H9 (cell line): ENCODE results near the gene MAP3K12. TPM values are rescaled to one million over a fixed set of nuclear protein-coding genes. Genes with fewer than 3 reads are reported as not detected.

Source experiments
- DNase-seq: peaks from one replicate; pipeline ENCODE4 v3.0.0-alpha.2; 2017
- H2AFZ ChIP-seq: one replicate; pipeline ENCODE4 v1.6.1; 2013; ENCODE audit warnings: mild to moderate bottlenecking, low read length, control low read depth, moderate library complexity
- H2AK5ac ChIP-seq: 2 replicates; pipeline ENCODE4 v1.6.1; 2013; ENCODE audit warnings: low read length, control low read depth, mixed read lengths; ENCODE audit not compliant: insufficient read length
- H2BK120ac ChIP-seq: one replicate; pipeline ENCODE4 v1.6.1; 2013; ENCODE audit warnings: low read depth, mild to moderate bottlenecking, low read length, control low read depth, inconsistent platforms; ENCODE audit not compliant: poor library complexity, severe bottlenecking
- H2BK12ac ChIP-seq: 2 replicates; pipeline ENCODE4 v1.6.1; 2013; ENCODE audit warnings: low read length, control low read depth, mixed read lengths, low read depth; ENCODE audit not compliant: insufficient read length
- H2BK15ac ChIP-seq: 2 replicates; pipeline ENCODE4 v1.6.1; 2013; ENCODE audit warnings: low read depth, low read length, control low read depth
- H2BK20ac ChIP-seq: one replicate; pipeline ENCODE4 v1.6.1; 2013; ENCODE audit warnings: low read depth, mild to moderate bottlenecking, low read length, control low read depth, inconsistent platforms; ENCODE audit not compliant: poor library complexity, severe bottlenecking
- H2BK5ac ChIP-seq: 2 replicates; pipeline ENCODE4 v1.6.1; 2013; ENCODE audit warnings: low read length, control low read depth, mixed read lengths; ENCODE audit not compliant: insufficient read length
- H3K14ac ChIP-seq: 2 replicates; pipeline ENCODE4 v1.6.1; 2013; ENCODE audit warnings: low read length, control low read depth; ENCODE audit not compliant: insufficient read depth
- H3K18ac ChIP-seq: 2 replicates; pipeline ENCODE4 v1.6.1; 2013; ENCODE audit warnings: low read depth, mild to moderate bottlenecking, mixed read lengths, low read length, control low read depth; ENCODE audit not compliant: insufficient read length
- H3K23ac ChIP-seq: 2 replicates; pipeline ENCODE4 v1.6.1; 2013; ENCODE audit warnings: low read length, control low read depth, mixed read lengths, low read depth; ENCODE audit not compliant: insufficient read length
- H3K23me2 ChIP-seq: 2 replicates; pipeline ENCODE4 v1.6.1; 2013; ENCODE audit warnings: low read depth, mild to moderate bottlenecking, mixed read lengths, low read length, control low read depth; ENCODE audit not compliant: insufficient read length, poor library complexity, severe bottlenecking
- H3K27ac ChIP-seq: 2 replicates; pipeline ENCODE4 v1.5.1; 2013; ENCODE audit warnings: low read length, control low read depth, mixed read lengths, low read depth; ENCODE audit not compliant: insufficient read length
- H3K27me3 ChIP-seq: 2 replicates; pipeline ENCODE4 v1.6.1; 2013; ENCODE audit warnings: low read length, control low read depth, inconsistent platforms; ENCODE audit not compliant: insufficient read depth
- H3K4ac ChIP-seq: 2 replicates; pipeline ENCODE4 v1.6.1; 2013; ENCODE audit warnings: low read depth, mild to moderate bottlenecking, control low read depth, inconsistent platforms, low read length, moderate library complexity
- H3K4me1 ChIP-seq: 2 replicates; pipeline ENCODE4 v1.6.1; 2013; ENCODE audit warnings: low read length, control low read depth, inconsistent platforms; ENCODE audit not compliant: insufficient read depth
- H3K4me2 ChIP-seq: 2 replicates; pipeline ENCODE4 v1.6.1; 2013; ENCODE audit warnings: low read length, control low read depth, mixed read lengths; ENCODE audit not compliant: insufficient read length, insufficient read depth
- H3K56ac ChIP-seq: 2 replicates; pipeline ENCODE4 v1.6.1; 2013; ENCODE audit warnings: low read depth, mild to moderate bottlenecking, mixed read lengths, low read length, control low read depth; ENCODE audit not compliant: insufficient read length
- H3K79me1 ChIP-seq: 2 replicates; pipeline ENCODE4 v1.6.1; 2013; ENCODE audit warnings: low read depth, mild to moderate bottlenecking, moderate library complexity, low read length, control low read depth, inconsistent platforms; ENCODE audit not compliant: insufficient read depth, poor library complexity, severe bottlenecking
- H3K79me2 ChIP-seq: 2 replicates; pipeline ENCODE4 v1.6.1; 2013; ENCODE audit warnings: low read length, control low read depth, inconsistent platforms; ENCODE audit not compliant: insufficient read depth
- H3K9ac ChIP-seq: 2 replicates; pipeline ENCODE4 v1.6.1; 2013; ENCODE audit warnings: low read length, control low read depth, mixed read lengths; ENCODE audit not compliant: insufficient read length; ENCODE audit errors: extremely low read depth
- H3K9me3 ChIP-seq: one replicate; pipeline ENCODE4 v1.6.1; 2013; ENCODE audit warnings: low read depth, low read length, inconsistent platforms; ENCODE audit not compliant: control insufficient read depth
- H3T11ph ChIP-seq: one replicate; pipeline ENCODE4 v1.6.1; 2013; ENCODE audit warnings: mild to moderate bottlenecking, low read length, control low read depth, inconsistent platforms
- H4K20me1 ChIP-seq: one replicate; pipeline ENCODE4 v1.6.1; 2013; ENCODE audit not compliant: control insufficient read depth, insufficient read length, insufficient read depth
- H4K5ac ChIP-seq: 2 replicates; pipeline ENCODE4 v1.6.1; 2013; ENCODE audit warnings: low read depth, mild to moderate bottlenecking, mixed read lengths, low read length, control low read depth; ENCODE audit not compliant: insufficient read length
- H4K8ac ChIP-seq: replicated peaks from 2 replicates; pipeline ENCODE4 v1.6.1; 2013; ENCODE audit warnings: low read length, control low read depth, mixed read lengths, low read depth; ENCODE audit not compliant: insufficient read length
- H4K91ac ChIP-seq: 2 replicates; pipeline ENCODE4 v1.6.1; 2013; ENCODE audit warnings: low read depth, mild to moderate bottlenecking, moderate library complexity, mixed read lengths, low read length, control low read depth; ENCODE audit not compliant: insufficient read length
- H3K27ac Mint-ChIP-seq, 3 experiments: 2 replicates in 2 of 3; 3 replicates in 1 of 3; pipeline ENCODE4 v1.8.0; 2020 to 2021; ENCODE audit warnings: mixed read lengths in 3 of 3, mild to moderate bottlenecking in 1 of 3, moderate library complexity in 1 of 3
- H3K27me3 Mint-ChIP-seq: 2 replicates; pipeline ENCODE4 v1.8.0; 2021; ENCODE audit warnings: low read depth, mild to moderate bottlenecking, moderate library complexity, mixed read lengths
- H3K36me3 Mint-ChIP-seq, 3 experiments: 2 replicates in 2 of 3; 3 replicates in 1 of 3; pipeline ENCODE4 v1.8.0; 2020 to 2021; ENCODE audit warnings: low read depth in 3 of 3, mixed read lengths in 3 of 3; ENCODE audit not compliant: insufficient read depth in 1 of 3
- H3K4me1 Mint-ChIP-seq, 2 experiments: 2 replicates each; pipeline ENCODE4 v1.8.0; 2020; ENCODE audit warnings: mixed read lengths in 2 of 2
- H3K4me3 Mint-ChIP-seq, 2 experiments: 2 replicates in 1 of 2; 3 replicates in 1 of 2; pipeline ENCODE4 v1.8.0; 2020 to 2021; ENCODE audit warnings: mild to moderate bottlenecking in 2 of 2, mixed read lengths in 2 of 2, moderate library complexity in 1 of 2
- H3K9me3 Mint-ChIP-seq, 2 experiments: 2 replicates in 1 of 2; 3 replicates in 1 of 2; pipeline ENCODE4 v1.8.0; 2020; ENCODE audit warnings: mild to moderate bottlenecking in 2 of 2, mixed read lengths in 2 of 2, moderate library complexity in 1 of 2
- CTCF ChIP-seq: fragments of 200-600 bp; sonication (generic); conservative IDR thresholded peaks from 3 replicates; pipeline ENCODE4 v1.8.0; 2021; ENCODE audit warnings: antibody characterized with exemption, mild to moderate bottlenecking
- whole genome bisulfite sequencing: extraction: QIAGEN DNeasy Blood & Tissue Kit; methylation state at CpG from one replicate; pipeline ENCODE4 v1.1.7; 2013; ENCODE audit warnings: missing lambda C conversion rate, low lambda C conversion rate, mixed read lengths; ENCODE audit not compliant: insufficient read length; ENCODE audit errors: extremely low coverage; 5-methylcytosine and 5-hydroxymethylcytosine counted together
- total RNA-seq: library from RNA; stranded (reverse); gene quantifications from 2 replicates; pipeline ENCODE4 v1.2.1, GENCODE V29; 2021

Gene MAP3K12
- total RNA-seq, 1 experiment from 2014 or later = 22.3 TPM

- WGBS = no CpG with 5 or more reads among the region's 4 CpGs
- Mint-ChIP-seq H3K4me3 (peak overlapping the region; percentile 36 to 47; a peak in 4 of 5 replicates), H3K27ac (peak overlapping the region in 2 of 3 experiments; percentile 70 to 82; a peak in 3 of 7 replicates)
These were observed 55.3 kb downstream of the MAP3K12 start for GRCh38 chr12:53443955-53444354.

More at GRCh38 chr12:53443955-53444354, 55.3 kb downstream of the MAP3K12 start:
- TF ChIP-seq CTCF = no peak
- Histone ChIP-seq H3K4ac (no peak overlapping the region), H3K27ac (no peak overlapping the region), H2AFZ (no peak overlapping the region), H4K20me1 (no peaks in the 10 kb centered on the region), H2BK120ac (no peak overlapping the region), H4K5ac (no peak overlapping the region), H2AK5ac (no peak overlapping the region), H3K79me2 (peaks cover 4% of the 10 kb centered on the region; the same call in 1 of the 2 replicates), H2BK5ac (no peak overlapping the region), H3K79me1 (no peaks in the 10 kb centered on the region), H3K14ac (no peak overlapping the region), H3K9me3 (no peaks in the 10 kb centered on the region), H3K27me3 (no peaks in the 10 kb centered on the region), H2BK20ac (no peak overlapping the region), H3K23ac (no peak overlapping the region), H3K23me2 (peaks cover 3% of the 10 kb centered on the region), H3K9ac (no peak overlapping the region), H3K4me2 (no peak overlapping the region), H2BK12ac (no peak overlapping the region), H4K8ac (no peak overlapping the region), H3K4me1 (no peaks in the 10 kb centered on the region; the same call in 1 of the 2 replicates), H3K18ac (no peak overlapping the region), H3K56ac (no peak overlapping the region), H2BK15ac (no peak overlapping the region), H4K91ac (no peak overlapping the region), H3T11ph (no peak overlapping the region)
- no peak for DNase-seq
- Mint-ChIP-seq H3K27me3 (no peaks in the 10 kb centered on the region), H3K4me1 (peaks cover 21 to 31% of the 10 kb centered on the region in 2 experiments), H3K36me3 (peaks cover 33 to 48% (median 43%) of the 10 kb centered on the region in 3 experiments), H3K9me3 (no peaks in the 10 kb centered on the region)
